OCI-LY7 (cell line): ENCODE data around the gene C9orf50. TPM values are rescaled to one million over a fixed set of nuclear protein-coding genes. Genes with fewer than 3 reads are reported as not detected.
A peak's percentile ranks its signal among the peaks of the same experiment; 100 is the strongest.

ENCODE experiments used
- BruUV-seq: library from RNA; stranded (reverse); fragments of 400-500 nt; replicated peaks from 2 replicates; lab custom pipeline; 2021; lab: Mats Ljungman, UMichigan
- CTCF ChIA-PET: fragments of 300-600 bp; sonication (Branson Sonifier 250); formaldehyde crosslinking; loops from one replicate; lab custom pipeline; 2022; ENCODE audit warnings: antibody characterized with exemption; ENCODE audit not compliant: unreplicated experiment; lab: Charles Lee
- POLR2A ChIA-PET: fragments of 300-600 bp; sonication (Branson Sonifier 250); formaldehyde crosslinking; loops from one replicate; lab custom pipeline; 2022; ENCODE audit warnings: antibody characterized with exemption; lab: Charles Lee
- DNase-seq: peaks from one replicate; pipeline ENCODE4 v3.0.0-alpha.2; 2015; ENCODE audit warnings: low spot score
- H2AFZ ChIP-seq: fragments of 200-600 bp; sonication (generic), shearing (Covaris generic); 2 replicates; pipeline ENCODE4 v1.6.1; 2014; ENCODE audit warnings: mild to moderate bottlenecking, antibody characterized with exemption, low read length, moderate library complexity
- H3K27ac ChIP-seq: fragments of 200-600 bp; sonication (generic); 2 replicates; pipeline ENCODE4 v1.5.1; 2014; ENCODE audit warnings: mixed run types, low read depth, mild to moderate bottlenecking, moderate library complexity, low read length, inconsistent platforms; ENCODE audit not compliant: poor library complexity, severe bottlenecking
- H3K36me3 ChIP-seq: fragments of 200-600 bp; sonication (generic); 2 replicates; pipeline ENCODE4 v1.6.1; 2014; ENCODE audit warnings: mild to moderate bottlenecking, antibody characterized with exemption, low read length, moderate library complexity, mixed read lengths; ENCODE audit not compliant: insufficient read depth
- H3K4me1 ChIP-seq: fragments of 200-600 bp; sonication (generic); 2 replicates; pipeline ENCODE4 v1.5.1; 2014; ENCODE audit warnings: mild to moderate bottlenecking, low read length; ENCODE audit not compliant: insufficient read depth, poor library complexity, severe bottlenecking
- H3K4me2 ChIP-seq: fragments of 200-600 bp; sonication (generic); 2 replicates; pipeline ENCODE4 v1.6.1; 2014; ENCODE audit warnings: mild to moderate bottlenecking, low read length
- H3K4me3 ChIP-seq: fragments of 200-600 bp; sonication (generic); 2 replicates; pipeline ENCODE4 v1.5.1; 2014; ENCODE audit warnings: mild to moderate bottlenecking, low read depth, low read length; ENCODE audit not compliant: poor library complexity, severe bottlenecking
- H3K79me2 ChIP-seq: fragments of 200-600 bp; sonication (generic); 2 replicates; pipeline ENCODE4 v1.6.1; 2016; ENCODE audit warnings: low read depth, mild to moderate bottlenecking, low read length, moderate library complexity, mixed read lengths; ENCODE audit not compliant: insufficient read depth
- H3K9me2 ChIP-seq: fragments of 200-600 bp; sonication (generic); 2 replicates; pipeline ENCODE4 v1.6.1; 2016; ENCODE audit warnings: mild to moderate bottlenecking, low read length, mixed read lengths; ENCODE audit not compliant: insufficient read depth
- H3K9me3 ChIP-seq: fragments of 200-600 bp; sonication (generic); 2 replicates; pipeline ENCODE4 v1.6.1; 2014; ENCODE audit warnings: mild to moderate bottlenecking, mixed run types, low read length, mixed read lengths
- H4K20me1 ChIP-seq: fragments of 200-600 bp; sonication (generic); 2 replicates; pipeline ENCODE4 v1.6.1; 2014; ENCODE audit warnings: mild to moderate bottlenecking, antibody characterized with exemption, low read length, moderate library complexity, mixed read lengths; ENCODE audit not compliant: insufficient read depth
- EZH2phosphoT487 ChIP-seq: fragments of 200-600 bp; sonication (generic); IDR thresholded peaks from 2 replicates; pipeline ENCODE4 v1.6.1; 2018; ENCODE audit warnings: low read depth, borderline replicate concordance, mild to moderate bottlenecking, mixed run types, antibody characterized with exemption, low read length, moderate library complexity, mixed read lengths
- intact Hi-C: fragments of 100-400 bp; cut with micrococcal nuclease; formaldehyde crosslinking; loops from one replicate; pipeline ENCODE4 v1.10.0; 2022; ENCODE audit not compliant: unreplicated experiment
- total RNA-seq, 2 experiments: library from RNA; depleted of rRNA in 1 of 2; stranded (reverse); fragments of >200 nt in 1 of 2; shearing (Covaris generic) in 1 of 2; gene quantifications; 2 replicates each; pipeline ENCODE4 v1.2.3, GENCODE V29; 2014 to 2022
- TF ChIP-seq, protein P1 (sequence below): fragments of 200-600 bp; sonication (generic); conservative IDR thresholded peaks from 2 replicates; pipeline ENCODE4 v1.5.1; 2014; ENCODE audit warnings: mild to moderate bottlenecking, antibody characterized with exemption, low read length, moderate library complexity, mixed read lengths

C9orf50 gene
- total RNA-seq, 2 experiments from 2014 or later = not detected

GRCh38 chr9:129583308-129584038 lies 37.4 kb downstream of the C9orf50 start:
- ChIA-PET CTCF (no interaction called here), POLR2A (interaction anchor here (0.9 kb wide), 1 partner anchor 42 kb away, joined by 7 read pairs; the partner anchor contains the start of gene NTMT1)
- H3K4me3 ChIP-seq = no peak overlapping the region
- H3K9me3 ChIP-seq = no peaks in the 10 kb centered on the region
- peak overlapping the region; percentile 18; the same call in 1 of the 2 replicates for H3K4me2 ChIP-seq
- H3K4me1 ChIP-seq = peaks cover 56% of the 10 kb centered on the region
- no peak for DNase-seq
- H3K9me2 ChIP-seq = no peaks in the 10 kb centered on the region
- H4K20me1 ChIP-seq = no peaks in the 10 kb centered on the region
- no peaks in the 10 kb centered on the region for H3K79me2 ChIP-seq
- no peaks in the 10 kb centered on the region for H3K36me3 ChIP-seq
- no peak for TF ChIP-seq EZH2phosphoT487
- TF ChIP-seq, protein P1, sequence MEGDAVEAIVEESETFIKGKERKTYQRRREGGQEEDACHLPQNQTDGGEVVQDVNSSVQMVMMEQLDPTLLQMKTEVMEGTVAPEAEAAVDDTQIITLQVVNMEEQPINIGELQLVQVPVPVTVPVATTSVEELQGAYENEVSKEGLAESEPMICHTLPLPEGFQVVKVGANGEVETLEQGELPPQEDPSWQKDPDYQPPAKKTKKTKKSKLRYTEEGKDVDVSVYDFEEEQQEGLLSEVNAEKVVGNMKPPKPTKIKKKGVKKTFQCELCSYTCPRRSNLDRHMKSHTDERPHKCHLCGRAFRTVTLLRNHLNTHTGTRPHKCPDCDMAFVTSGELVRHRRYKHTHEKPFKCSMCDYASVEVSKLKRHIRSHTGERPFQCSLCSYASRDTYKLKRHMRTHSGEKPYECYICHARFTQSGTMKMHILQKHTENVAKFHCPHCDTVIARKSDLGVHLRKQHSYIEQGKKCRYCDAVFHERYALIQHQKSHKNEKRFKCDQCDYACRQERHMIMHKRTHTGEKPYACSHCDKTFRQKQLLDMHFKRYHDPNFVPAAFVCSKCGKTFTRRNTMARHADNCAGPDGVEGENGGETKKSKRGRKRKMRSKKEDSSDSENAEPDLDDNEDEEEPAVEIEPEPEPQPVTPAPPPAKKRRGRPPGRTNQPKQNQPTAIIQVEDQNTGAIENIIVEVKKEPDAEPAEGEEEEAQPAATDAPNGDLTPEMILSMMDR = no peak
- intact Hi-C loops = no loop called here
- H3K27ac ChIP-seq = no peak overlapping the region
- H2AFZ ChIP-seq = peak overlapping the region; percentile 0; the same call in 1 of the 2 replicates
- no TSS peak for BruUV-seq

DNA sequence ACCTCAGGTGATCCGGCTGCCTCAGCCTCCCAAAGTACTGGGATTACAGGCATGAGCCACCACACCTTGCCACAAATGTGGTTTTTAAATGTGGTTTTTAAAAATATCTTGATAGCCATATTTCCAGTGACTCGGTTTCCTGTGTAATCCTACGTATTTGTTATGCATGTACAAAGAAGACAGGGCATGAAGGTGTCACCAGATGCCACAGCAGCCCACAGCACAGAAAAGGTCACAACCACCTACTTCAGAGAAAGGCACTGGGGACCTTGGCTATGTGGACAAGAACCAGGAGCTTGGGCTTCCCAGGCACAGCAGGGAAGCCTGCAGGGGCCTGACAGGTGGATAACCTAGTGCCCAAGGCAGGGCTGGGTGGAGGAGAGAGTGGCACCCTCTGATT lies 38.0 kb downstream of the C9orf50 start:
- Histone ChIP-seq H3K4me1 (peaks cover 56% of the 10 kb centered on the region), H3K9me2 (no peaks in the 10 kb centered on the region), H3K4me2 (peak overlapping the region; percentile 18), H4K20me1 (no peaks in the 10 kb centered on the region), H3K4me3 (no peak overlapping the region), H3K9me3 (no peaks in the 10 kb centered on the region), H3K79me2 (no peaks in the 10 kb centered on the region), H3K36me3 (no peaks in the 10 kb centered on the region), H3K27ac (no peak overlapping the region), H2AFZ (0 out of 2 replicates have a peak overlapping the region, but pooled peaks have one; percentile 0)
- ChIA-PET POLR2A (no interaction called here), CTCF (no interaction called here)
- intact Hi-C loops = no loop called here
- TF ChIP-seq, protein P1 = no peak
- TF ChIP-seq EZH2phosphoT487 = no peak
- no peak for DNase-seq
- BruUV-seq = no TSS peak
